Measurements from ENCODE around the gene CNTNAP2.

CNTNAP2 gene

DNA sequence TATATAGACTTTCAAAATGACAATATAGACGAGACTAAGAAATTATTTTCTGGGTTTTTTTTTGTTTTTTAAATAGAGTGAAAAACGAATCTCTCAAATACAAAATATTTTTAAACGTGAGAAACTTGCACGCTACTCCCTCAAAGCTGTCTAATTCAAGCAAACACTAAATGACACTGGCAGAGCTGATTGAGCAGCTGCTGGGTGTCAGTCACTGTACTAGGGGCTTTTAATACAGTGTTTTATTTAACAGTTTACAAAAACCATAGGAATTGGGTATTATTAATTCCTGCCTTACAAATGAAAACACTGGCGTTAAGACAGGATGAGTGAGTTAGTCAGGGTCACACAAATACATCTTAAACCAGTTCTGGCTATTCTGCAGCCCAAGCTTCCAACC is 1264.3 kb downstream of the CNTNAP2 start:
- Histone ChIP-seq H4K91ac (ENCODE audit: low read depth, low read length) (no peak overlapping the region), H3K9me3 (ENCODE audit: insufficient read depth, low read depth, low read length) (no peaks in the 10 kb centered on the region), H3K9ac (ENCODE audit: low read length) (no peak overlapping the region), H3K27me3 (ENCODE audit: insufficient read depth, low read length) (no peaks in the 10 kb centered on the region), H2BK5ac (ENCODE audit: low read depth, low read length, poor library complexity) (no peak overlapping the region), H2AK5ac (ENCODE audit: low read length) (no peak overlapping the region), H3K27ac (ENCODE audit: low read depth, low read length) (no peak overlapping the region), H4K8ac (ENCODE audit: low read depth, low read length) (no peak overlapping the region), H3K4me1 (ENCODE audit: control insufficient read depth in 1 of 2, insufficient read depth in 2 of 2, low read length in 2 of 2) (no peaks in the 10 kb centered on the region), H4K12ac (ENCODE audit: low read depth, low read length) (no peak overlapping the region), H3K36me3 (ENCODE audit: control insufficient read depth in 1 of 2, insufficient read depth in 2 of 2, low read length in 2 of 2) (no peaks in the 10 kb centered on the region), H3K14ac (ENCODE audit: low read length) (no peak overlapping the region), H2AFZ (ENCODE audit: insufficient read depth, low read length, poor library complexity) (no peak overlapping the region), H3K4ac (ENCODE audit: low read depth, low read length) (no peak overlapping the region), H3K4me2 (ENCODE audit: low read length) (no peak overlapping the region), H3K4me3 (ENCODE audit: low read depth, low read length) (no peak overlapping the region), H3K79me2 (ENCODE audit: control insufficient read depth, insufficient read depth, low read length, poor library complexity) (no peaks in the 10 kb centered on the region), H2BK12ac (ENCODE audit: low read length) (no peak overlapping the region), H3K18ac (ENCODE audit: low read length) (no peak overlapping the region), H3K23ac (ENCODE audit: low read length) (no peak overlapping the region), H2BK120ac (ENCODE audit: insufficient read depth, low read length, poor library complexity) (no peak overlapping the region), H3K79me1 (ENCODE audit: low read length) (no peaks in the 10 kb centered on the region)
- WGBS (ENCODE audit: extremely low coverage, insufficient coverage, insufficient read length) = no CpG with 5 or more reads among the region's 5 CpGs
- DNase-seq = no peak

GRCh38 chr7:147394329-147394728 is 1277.7 kb downstream of the CNTNAP2 start:
- no peaks in the 10 kb centered on the region for H3K79me1 ChIP-seq (ENCODE audit: low read length)
- no peak overlapping the region for H3K9ac ChIP-seq (ENCODE audit: low read length)
- no peak overlapping the region for H3K18ac ChIP-seq (ENCODE audit: low read length)
- no peak overlapping the region for H3K4ac ChIP-seq (ENCODE audit: low read depth, low read length)
- no peak overlapping the region for H3K27ac ChIP-seq (ENCODE audit: low read depth, low read length)
- no peak overlapping the region for H4K12ac ChIP-seq (ENCODE audit: low read depth, low read length)
- H3K4me2 ChIP-seq (ENCODE audit: low read length) = no peak overlapping the region
- H3K4me3 ChIP-seq (ENCODE audit: low read depth, low read length) = no peak overlapping the region
- H2AK5ac ChIP-seq (ENCODE audit: low read length) = no peak overlapping the region
- no peak for DNase-seq
- no peak overlapping the region for H3K14ac ChIP-seq (ENCODE audit: low read length)
- H3K9me3 ChIP-seq (ENCODE audit: insufficient read depth, low read depth, low read length) = no peaks in the 10 kb centered on the region
- H3K79me2 ChIP-seq (ENCODE audit: control insufficient read depth, insufficient read depth, low read length, poor library complexity) = no peaks in the 10 kb centered on the region
- H2BK12ac ChIP-seq (ENCODE audit: low read length) = no peak overlapping the region
- no peak overlapping the region for H3K23ac ChIP-seq (ENCODE audit: low read length)
- no peak overlapping the region for H2BK120ac ChIP-seq (ENCODE audit: insufficient read depth, low read length, poor library complexity)
- no peak overlapping the region for H4K91ac ChIP-seq (ENCODE audit: low read depth, low read length)
- H3K36me3 ChIP-seq (ENCODE audit: control insufficient read depth in 1 of 2, insufficient read depth in 2 of 2, low read length in 2 of 2) = no peaks in the 10 kb centered on the region
- no peak overlapping the region for H2AFZ ChIP-seq (ENCODE audit: insufficient read depth, low read length, poor library complexity)
- H3K4me1 ChIP-seq (ENCODE audit: control insufficient read depth in 1 of 2, insufficient read depth in 2 of 2, low read length in 2 of 2) = no peaks in the 10 kb centered on the region
- H4K8ac ChIP-seq (ENCODE audit: low read depth, low read length) = no peak overlapping the region
- no peaks in the 10 kb centered on the region for H3K27me3 ChIP-seq (ENCODE audit: insufficient read depth, low read length)
- H2BK5ac ChIP-seq (ENCODE audit: low read depth, low read length, poor library complexity) = no peak overlapping the region

- no peak for DNase-seq
- no peak overlapping the region for H2BK5ac ChIP-seq (ENCODE audit: low read depth, low read length, poor library complexity)
- no peak overlapping the region for H3K14ac ChIP-seq (ENCODE audit: low read length)
- no peak overlapping the region for H4K91ac ChIP-seq (ENCODE audit: low read depth, low read length)
- H4K8ac ChIP-seq (ENCODE audit: low read depth, low read length) = no peak overlapping the region
- H2AK5ac ChIP-seq (ENCODE audit: low read length) = no peak overlapping the region
- H3K79me2 ChIP-seq (ENCODE audit: control insufficient read depth, insufficient read depth, low read length, poor library complexity) = no peaks in the 10 kb centered on the region
- no peak overlapping the region for H3K23ac ChIP-seq (ENCODE audit: low read length)
- H3K18ac ChIP-seq (ENCODE audit: low read length) = no peak overlapping the region
- no peak overlapping the region for H3K4me3 ChIP-seq (ENCODE audit: low read depth, low read length)
- no peaks in the 10 kb centered on the region for H3K4me1 ChIP-seq (ENCODE audit: control insufficient read depth in 1 of 2, insufficient read depth in 2 of 2, low read length in 2 of 2)
- H3K4ac ChIP-seq (ENCODE audit: low read depth, low read length) = no peak overlapping the region
- H3K27ac ChIP-seq (ENCODE audit: low read depth, low read length) = no peak overlapping the region
- no peaks in the 10 kb centered on the region for H3K79me1 ChIP-seq (ENCODE audit: low read length)
- no CpG with 5 or more reads among the region's 3 CpGs for WGBS (ENCODE audit: extremely low coverage, insufficient coverage, insufficient read length)
- no peaks in the 10 kb centered on the region for H3K36me3 ChIP-seq (ENCODE audit: control insufficient read depth in 1 of 2, insufficient read depth in 2 of 2, low read length in 2 of 2)
- H3K27me3 ChIP-seq (ENCODE audit: insufficient read depth, low read length) = no peaks in the 10 kb centered on the region
- no peak overlapping the region for H2BK120ac ChIP-seq (ENCODE audit: insufficient read depth, low read length, poor library complexity)
- peaks cover 1% of the 10 kb centered on the region for H3K9me3 ChIP-seq (ENCODE audit: insufficient read depth, low read depth, low read length)
- H2BK12ac ChIP-seq (ENCODE audit: low read length) = no peak overlapping the region
- H4K12ac ChIP-seq (ENCODE audit: low read depth, low read length) = no peak overlapping the region
- no peak overlapping the region for H3K4me2 ChIP-seq (ENCODE audit: low read length)
- H2AFZ ChIP-seq (ENCODE audit: insufficient read depth, low read length, poor library complexity) = no peak overlapping the region
- no peak overlapping the region for H3K9ac ChIP-seq (ENCODE audit: low read length)
These were observed 1283.7 kb downstream of the CNTNAP2 start for GRCh38 chr7:147400221-147400689.

DNA sequence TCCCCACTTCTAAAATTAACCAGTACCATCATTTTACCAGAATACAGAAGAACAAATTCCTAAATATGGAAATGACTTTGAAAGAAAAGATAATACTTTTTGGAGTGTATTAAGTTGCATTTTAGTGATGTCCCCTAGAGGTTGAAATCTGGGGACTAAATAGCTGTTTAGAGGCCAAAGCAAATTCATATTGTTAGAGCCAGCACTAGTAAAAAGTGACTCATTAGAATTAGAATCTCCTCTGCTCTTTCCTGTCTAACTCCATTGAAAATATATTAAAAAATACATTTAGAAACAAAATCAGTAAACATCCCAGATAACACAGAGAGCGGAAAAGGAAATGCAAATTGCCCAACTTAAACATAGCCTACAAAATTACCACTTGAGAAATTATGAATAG is 1284.3 kb downstream of the CNTNAP2 start:
- H4K91ac ChIP-seq (ENCODE audit: low read depth, low read length) = no peak overlapping the region
- no peak overlapping the region for H4K8ac ChIP-seq (ENCODE audit: low read depth, low read length)
- H2BK12ac ChIP-seq (ENCODE audit: low read length) = no peak overlapping the region
- H3K4me1 ChIP-seq (ENCODE audit: control insufficient read depth in 1 of 2, insufficient read depth in 2 of 2, low read length in 2 of 2) = no peaks in the 10 kb centered on the region
- H3K4me3 ChIP-seq (ENCODE audit: low read depth, low read length) = no peak overlapping the region
- H2AFZ ChIP-seq (ENCODE audit: insufficient read depth, low read length, poor library complexity) = no peak overlapping the region
- no peak overlapping the region for H3K14ac ChIP-seq (ENCODE audit: low read length)
- H3K9me3 ChIP-seq (ENCODE audit: insufficient read depth, low read depth, low read length) = peaks cover 1% of the 10 kb centered on the region
- H3K23ac ChIP-seq (ENCODE audit: low read length) = no peak overlapping the region
- H3K79me1 ChIP-seq (ENCODE audit: low read length) = no peaks in the 10 kb centered on the region
- H2BK5ac ChIP-seq (ENCODE audit: low read depth, low read length, poor library complexity) = no peak overlapping the region
- H3K27ac ChIP-seq (ENCODE audit: low read depth, low read length) = no peak overlapping the region
- no peaks in the 10 kb centered on the region for H3K36me3 ChIP-seq (ENCODE audit: control insufficient read depth in 1 of 2, insufficient read depth in 2 of 2, low read length in 2 of 2)
- WGBS (ENCODE audit: extremely low coverage, insufficient coverage, insufficient read length) = no CpG with 5 or more reads among the region's 1 CpG
- H3K4me2 ChIP-seq (ENCODE audit: low read length) = no peak overlapping the region
- H3K9ac ChIP-seq (ENCODE audit: low read length) = no peak overlapping the region
- H4K12ac ChIP-seq (ENCODE audit: low read depth, low read length) = no peak overlapping the region
- no peak overlapping the region for H2BK120ac ChIP-seq (ENCODE audit: insufficient read depth, low read length, poor library complexity)
- no peak overlapping the region for H3K4ac ChIP-seq (ENCODE audit: low read depth, low read length)
- H3K18ac ChIP-seq (ENCODE audit: low read length) = no peak overlapping the region
- no peaks in the 10 kb centered on the region for H3K79me2 ChIP-seq (ENCODE audit: control insufficient read depth, insufficient read depth, low read length, poor library complexity)
- no peak for DNase-seq
- no peaks in the 10 kb centered on the region for H3K27me3 ChIP-seq (ENCODE audit: insufficient read depth, low read length)
- H2AK5ac ChIP-seq (ENCODE audit: low read length) = no peak overlapping the region
